OCI-M2 (cell line): ENCODE results near the gene CBFB.
"Not testable (repeated sequence)": the region's sequence is repeated elsewhere in the genome, so short reads cannot be mapped to it uniquely, and the experiment has no call there.

Experiments
- DNase-seq: peaks from one replicate; lab custom pipeline; 2025; ENCODE audit not compliant: unreplicated experiment; lab: John Stamatoyannopoulos, UW

CBFB gene

GRCh38 chr16:67122799-67123198 lies 93.8 kb downstream of the CBFB start:
- DNase-seq, result not testable (repeated sequence)

- no peak for DNase-seq
These were observed 99.5 kb downstream of the CBFB start for GRCh38 chr16:67128417-67128816.

GRCh38 chr16:67128887-67129286 lies 99.9 kb downstream of the CBFB start:
- no peak for DNase-seq

GRCh38 chr16:67129422-67129821 lies 100.5 kb downstream of the CBFB start:
- DNase-seq, result no peak

GRCh38 chr16:67137605-67138004 lies 108.7 kb downstream of the CBFB start:
- no peak for DNase-seq

DNA sequence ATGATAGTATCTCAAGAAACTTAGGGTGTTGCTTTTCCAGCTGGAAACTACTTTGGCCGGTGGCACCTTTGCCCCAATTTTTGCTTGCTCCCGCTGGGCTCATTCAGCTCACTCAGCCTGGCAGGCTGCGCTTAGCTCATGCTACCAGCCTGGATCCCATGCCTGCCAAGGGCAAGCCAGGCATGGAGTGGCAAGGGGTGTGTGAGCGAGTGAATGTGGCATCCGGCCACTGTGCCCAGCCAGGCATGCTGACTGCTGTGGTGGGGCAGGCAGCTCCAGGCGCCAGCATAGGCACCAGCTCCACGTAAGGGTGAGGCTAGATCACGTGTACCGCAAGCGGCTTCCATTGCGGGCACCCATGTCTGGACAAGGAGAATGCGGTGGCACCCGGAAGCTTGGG lies 112.4 kb downstream of the CBFB start:
- no peak for DNase-seq

DNA sequence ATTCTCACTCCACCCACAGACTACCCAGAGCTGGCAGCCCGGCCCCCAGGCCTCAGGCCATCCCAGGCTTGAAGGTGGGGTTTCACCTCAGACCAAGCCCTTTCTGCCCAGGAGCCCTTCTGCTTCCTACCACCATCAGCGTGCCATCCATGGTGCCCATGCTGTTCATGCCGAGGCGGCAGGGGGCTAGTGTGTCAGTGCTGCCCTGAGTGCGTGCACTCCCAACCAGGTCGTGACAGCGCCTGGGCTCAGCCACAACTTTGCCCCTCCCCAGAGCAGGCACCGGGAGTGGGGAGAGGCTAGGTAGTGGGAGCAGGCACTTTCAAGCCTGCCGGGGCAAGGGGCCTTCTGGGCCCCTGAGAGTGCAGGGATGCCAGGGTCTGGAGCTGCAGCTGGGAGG lies 113.4 kb downstream of the CBFB start:
- no peak for DNase-seq

- no peak for DNase-seq
These were observed 116.0 kb downstream of the CBFB start for GRCh38 chr16:67144943-67145342.

GRCh38 chr16:67145746-67146145 lies 116.8 kb downstream of the CBFB start:
- DNase-seq, result no peak

GRCh38 chr16:67146523-67147357 lies 117.8 kb downstream of the CBFB start:
- DNase-seq, result no peak

GRCh38 chr16:67147437-67148140 lies 118.6 kb downstream of the CBFB start:
- no peak for DNase-seq

DNA sequence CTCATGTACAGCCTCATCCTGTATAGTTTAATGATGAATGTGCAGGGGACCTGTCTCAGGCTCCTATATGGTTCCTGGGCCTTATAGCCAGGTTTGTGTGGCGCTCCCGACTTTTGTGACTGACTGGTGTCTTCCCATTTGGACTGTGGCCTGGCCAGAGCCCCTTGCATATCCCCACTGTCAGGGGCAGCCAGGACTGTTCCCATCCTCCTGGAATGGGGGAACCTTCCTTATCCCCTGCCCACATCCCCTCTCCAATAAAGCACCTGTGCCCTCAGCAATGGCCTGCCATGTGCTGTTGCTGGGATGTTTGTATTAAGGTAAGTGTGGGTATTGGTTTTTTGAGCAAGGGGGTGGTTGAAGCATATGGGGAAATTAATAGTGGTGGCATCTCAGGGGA lies 119.3 kb downstream of the CBFB start:
- DNase-seq, result no peak

DNA sequence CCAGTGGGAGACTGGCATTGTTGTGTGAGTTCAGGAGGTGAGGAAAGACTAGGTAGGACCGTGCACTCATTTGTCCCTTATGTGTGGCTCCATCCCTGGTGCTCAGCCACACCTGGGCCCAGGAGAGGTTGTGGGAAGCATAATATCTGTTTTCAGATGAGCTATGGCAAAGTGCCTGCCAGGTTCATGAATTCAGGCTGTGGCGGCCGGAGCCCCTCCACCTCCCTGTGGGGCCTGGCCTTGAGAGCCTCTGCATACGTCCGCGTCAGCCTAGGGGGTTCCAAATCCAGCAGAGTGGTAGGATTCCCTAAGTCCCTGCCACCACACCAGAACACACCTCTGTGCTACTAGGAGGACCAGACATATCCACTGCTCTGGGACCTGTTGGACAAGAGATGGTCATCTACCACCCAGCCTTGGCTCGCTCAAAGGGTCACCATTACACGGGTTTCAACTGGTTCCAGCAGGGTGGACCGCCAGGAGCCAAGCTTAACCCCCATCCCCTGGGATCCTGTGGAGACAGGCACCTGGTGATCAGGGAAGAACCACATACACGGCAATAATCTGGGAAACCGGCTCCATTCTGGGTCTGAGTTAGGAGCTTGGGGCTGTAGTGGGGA lies 119.8 kb downstream of the CBFB start:
- DNase-seq, result no peak

DNA sequence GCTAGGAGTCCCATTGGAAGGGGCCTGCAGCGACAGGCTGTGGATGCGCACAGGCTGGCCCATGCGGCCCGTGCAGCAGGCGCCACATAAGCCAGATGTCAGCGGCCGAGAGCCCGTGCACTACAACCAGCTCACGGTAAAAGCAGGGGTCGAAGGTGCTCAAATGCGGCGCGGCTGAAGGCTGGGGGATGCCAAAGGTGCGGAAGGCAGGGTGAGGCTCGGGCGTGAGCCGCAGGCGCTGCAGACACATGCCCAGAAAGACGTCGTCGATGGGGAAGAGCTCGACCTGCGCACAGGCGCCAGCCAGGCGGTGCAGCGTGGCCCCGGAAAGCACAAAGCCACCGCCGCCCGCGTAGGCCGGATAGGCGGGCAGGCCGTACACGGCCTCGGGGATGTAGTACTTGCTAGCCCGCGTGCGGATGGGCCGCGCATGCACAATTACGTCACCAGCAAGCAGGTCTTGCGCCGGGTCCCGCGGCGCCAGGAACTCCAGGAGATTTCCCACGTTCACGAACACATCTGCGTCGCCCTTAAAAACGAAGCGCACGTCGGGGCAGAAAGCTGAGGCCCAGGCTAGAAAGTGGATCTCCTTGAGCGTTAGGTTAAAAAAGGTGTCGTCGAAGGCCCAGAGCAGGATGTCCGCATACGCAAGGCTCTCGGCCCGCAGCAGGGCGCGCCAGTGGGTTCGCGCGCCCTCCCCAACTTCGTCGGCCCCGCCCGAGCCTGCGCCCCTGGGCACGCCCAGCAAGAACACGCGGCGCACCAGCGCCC lies 120.5 kb downstream of the CBFB start:
- no peak for DNase-seq

- no peak for DNase-seq
These were observed 121.3 kb downstream of the CBFB start for GRCh38 chr16:67150047-67150832.
